ENCODE results near the gene DNAJC22. TPM values are rescaled to one million over a fixed set of nuclear protein-coding genes. Genes with fewer than 3 reads are reported as not detected.

The DNAJC22 gene
- total RNA-seq, 1 experiment from 2014 or later, result 0.24 TPM

- peaks cover 15% of the 10 kb centered on the region for H3K27me3 Mint-ChIP-seq (ENCODE audit: low read depth)
- peak overlapping the region; percentile 91 for H3K27ac Mint-ChIP-seq
- CTCF ChIA-PET, result interaction anchor here (0.5 to 4.8 kb wide), 19 partner anchors 9 to 645 kb away, joined by 3 to 77 read pairs (median 5); partner anchors contain the start of genes C1QL4, DNAJC22 and PRPH
- peaks cover 15% of the 10 kb centered on the region for H3K4me1 Mint-ChIP-seq
- POLR2A ChIA-PET, result interaction anchor here (1.0 to 2.0 kb wide), 6 partner anchors 10 to 84 kb away, joined by 3 to 19 read pairs (median 7); partner anchors contain the start of gene SPATS2
- DNase-seq (ENCODE audit: low spot score), result no peak
- TF ChIP-seq ELF4 (CRISPR knock-in tag; IDR thresholded peaks at IDR 0.05; ENCODE audit: low read depth) (no peak), TEAD1 (CRISPR knock-in tag; IDR thresholded peaks at IDR 0.05) (no peak), GABPB1 (CRISPR knock-in tag; IDR thresholded peaks at IDR 0.05) (no peak), SMAD4 (CRISPR knock-in tag; IDR thresholded peaks at IDR 0.05) (no peak), EMX1 (CRISPR knock-in tag; IDR thresholded peaks at IDR 0.05) (no peak), GTF2I (CRISPR knock-in tag; conservative IDR thresholded peaks at IDR 0.05) (peak; percentile 65; the same call in 1 of the 2 replicates)
- TF ChIP-seq, protein P1, sequence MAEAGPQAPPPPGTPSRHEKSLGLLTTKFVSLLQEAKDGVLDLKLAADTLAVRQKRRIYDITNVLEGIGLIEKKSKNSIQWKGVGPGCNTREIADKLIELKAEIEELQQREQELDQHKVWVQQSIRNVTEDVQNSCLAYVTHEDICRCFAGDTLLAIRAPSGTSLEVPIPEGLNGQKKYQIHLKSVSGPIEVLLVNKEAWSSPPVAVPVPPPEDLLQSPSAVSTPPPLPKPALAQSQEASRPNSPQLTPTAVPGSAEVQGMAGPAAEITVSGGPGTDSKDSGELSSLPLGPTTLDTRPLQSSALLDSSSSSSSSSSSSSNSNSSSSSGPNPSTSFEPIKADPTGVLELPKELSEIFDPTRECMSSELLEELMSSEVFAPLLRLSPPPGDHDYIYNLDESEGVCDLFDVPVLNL (CRISPR knock-in tag; IDR thresholded peaks at IDR 0.05; ENCODE audit: borderline replicate concordance, low read depth), result no peak
- H3K9me3 Mint-ChIP-seq, result no peaks in the 10 kb centered on the region
- no peak for ATAC-seq
- H3K4me3 Mint-ChIP-seq, result peak overlapping the region; percentile 99
- H3K36me3 Mint-ChIP-seq, result peaks cover 12% of the 10 kb centered on the region
Observed at GRCh38 chr12:49322367-49322707, 24.4 kb upstream of the DNAJC22 start.

DNA sequence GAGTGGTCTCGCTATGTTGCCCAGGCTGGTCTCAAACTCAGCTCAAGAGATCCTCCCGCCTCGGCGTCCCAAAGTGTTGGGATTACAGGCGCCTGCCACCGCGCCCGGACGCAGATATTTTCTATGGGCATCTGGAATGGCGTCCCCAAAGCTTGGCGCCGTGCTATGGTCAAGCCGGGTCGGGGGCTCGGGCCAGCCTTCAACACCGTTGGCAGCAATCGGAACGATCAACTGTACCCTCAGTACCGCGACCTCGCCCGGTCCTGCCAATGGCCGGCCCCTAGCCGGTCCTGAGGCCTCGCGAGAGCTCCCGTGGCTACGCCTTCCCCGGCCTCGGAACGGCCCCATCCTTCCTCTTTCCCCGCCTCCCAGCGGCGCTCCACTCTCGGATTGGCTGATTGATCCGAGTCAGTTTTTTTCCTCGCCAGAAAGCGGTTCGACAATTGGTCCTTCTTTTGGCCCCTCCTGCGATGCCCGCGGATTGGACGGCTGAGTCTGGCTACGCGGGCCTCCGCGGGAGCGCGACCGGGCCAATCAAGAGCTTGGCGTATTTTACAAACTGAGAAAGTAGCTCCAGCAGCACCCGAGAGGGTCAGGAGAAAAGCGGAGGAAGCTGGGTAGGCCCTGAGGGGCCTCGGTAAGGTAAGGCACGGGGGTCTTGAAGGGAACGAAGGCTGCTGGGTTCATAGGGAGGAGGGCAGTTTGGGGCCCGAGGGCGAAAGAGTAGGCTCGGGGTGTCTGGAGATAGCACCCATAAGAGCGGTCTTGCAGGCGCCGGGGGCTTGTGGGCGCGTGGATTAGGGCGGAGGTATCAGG lies 23.8 kb upstream of the DNAJC22 start, which contains the start of gene TROAP:
TROAP (plus strand) TSS at position 548 of the 816 bp plus-strand sequence. CDS start 354 bp downstream, outside the sequence.
- DNase-seq (ENCODE audit: low spot score), result peak; percentile 99
- CTCF ChIA-PET, result interaction anchor here (0.5 to 4.8 kb wide), 24 partner anchors 9 to 644 kb away, joined by 3 to 77 read pairs (median 4); partner anchors contain the start of genes C1QL4, DNAJC22, PRPH and SPATS2
- peaks cover 15% of the 10 kb centered on the region for H3K4me1 Mint-ChIP-seq
- TF ChIP-seq, protein P2, sequence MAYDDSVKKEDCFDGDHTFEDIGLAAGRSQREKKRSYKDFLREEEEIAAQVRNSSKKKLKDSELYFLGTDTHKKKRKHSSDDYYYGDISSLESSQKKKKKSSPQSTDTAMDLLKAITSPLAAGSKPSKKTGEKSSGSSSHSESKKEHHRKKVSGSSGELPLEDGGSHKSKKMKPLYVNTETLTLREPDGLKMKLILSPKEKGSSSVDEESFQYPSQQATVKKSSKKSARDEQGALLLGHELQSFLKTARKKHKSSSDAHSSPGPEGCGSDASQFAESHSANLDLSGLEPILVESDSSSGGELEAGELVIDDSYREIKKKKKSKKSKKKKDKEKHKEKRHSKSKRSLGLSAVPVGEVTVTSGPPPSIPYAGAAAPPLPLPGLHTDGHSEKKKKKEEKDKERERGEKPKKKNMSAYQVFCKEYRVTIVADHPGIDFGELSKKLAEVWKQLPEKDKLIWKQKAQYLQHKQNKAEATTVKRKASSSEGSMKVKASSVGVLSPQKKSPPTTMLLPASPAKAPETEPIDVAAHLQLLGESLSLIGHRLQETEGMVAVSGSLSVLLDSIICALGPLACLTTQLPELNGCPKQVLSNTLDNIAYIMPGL (CRISPR knock-in tag; IDR thresholded peaks at IDR 0.05), result 0 out of 2 replicates have a peak, but pooled peaks have one; percentile 12
- TF ChIP-seq ETV6 (CRISPR knock-in tag; IDR thresholded peaks at IDR 0.05) (0 out of 2 replicates have a peak, but pooled peaks have one; percentile 12), PRRX2 (CRISPR knock-in tag; IDR thresholded peaks at IDR 0.05) (no peak), GABPB1 (CRISPR knock-in tag; IDR thresholded peaks at IDR 0.05) (no peak; the same call in 1 of the 2 replicates), FOXK1 (CRISPR knock-in tag; IDR thresholded peaks at IDR 0.05) (no peak; the same call in 1 of the 2 replicates), SP1 (CRISPR knock-in tag; conservative IDR thresholded peaks at IDR 0.05) (peak; percentile 90), ZNF232 (CRISPR knock-in tag; IDR thresholded peaks at IDR 0.05) (0 out of 2 replicates have a peak, but pooled peaks have one; percentile 40), MYBL2 (CRISPR knock-in tag; IDR thresholded peaks at IDR 0.05) (peak; percentile 81), MXD4 (CRISPR knock-in tag; IDR thresholded peaks at IDR 0.05; ENCODE audit: borderline replicate concordance) (no peak), ESRRA (CRISPR knock-in tag; IDR thresholded peaks at IDR 0.05; ENCODE audit: borderline replicate concordance) (0 out of 2 replicates have a peak, but pooled peaks have one; percentile 47), MAX (CRISPR knock-in tag; IDR thresholded peaks at IDR 0.05) (0 out of 2 replicates have a peak, but pooled peaks have one; percentile 31), ZNF121 (CRISPR knock-in tag; IDR thresholded peaks at IDR 0.05) (peak; percentile 51; the same call in 1 of the 2 replicates), JAZF1 (CRISPR knock-in tag; IDR thresholded peaks at IDR 0.05) (no peak), ZNF281 (CRISPR knock-in tag; IDR thresholded peaks at IDR 0.05) (no peak), NFYB (CRISPR knock-in tag; conservative IDR thresholded peaks at IDR 0.05; ENCODE audit: low read depth) (peak; percentile 90), RELA (CRISPR knock-in tag; IDR thresholded peaks at IDR 0.05; ENCODE audit: borderline replicate concordance) (no peak), KAT7 (CRISPR knock-in tag; IDR thresholded peaks at IDR 0.05; ENCODE audit: borderline replicate concordance) (0 out of 2 replicates have a peak, but pooled peaks have one; percentile 50), JUN (CRISPR knock-in tag; IDR thresholded peaks at IDR 0.05) (peak; percentile 23; the same call in 1 of the 2 replicates), HMGA2 (CRISPR knock-in tag; IDR thresholded peaks at IDR 0.05) (no peak), RORB (CRISPR knock-in tag; IDR thresholded peaks at IDR 0.05) (no peak)
- TF ChIP-seq, protein P1 (CRISPR knock-in tag; IDR thresholded peaks at IDR 0.05; ENCODE audit: borderline replicate concordance, low read depth), result peak; percentile 94
- TF ChIP-seq, protein P3, sequence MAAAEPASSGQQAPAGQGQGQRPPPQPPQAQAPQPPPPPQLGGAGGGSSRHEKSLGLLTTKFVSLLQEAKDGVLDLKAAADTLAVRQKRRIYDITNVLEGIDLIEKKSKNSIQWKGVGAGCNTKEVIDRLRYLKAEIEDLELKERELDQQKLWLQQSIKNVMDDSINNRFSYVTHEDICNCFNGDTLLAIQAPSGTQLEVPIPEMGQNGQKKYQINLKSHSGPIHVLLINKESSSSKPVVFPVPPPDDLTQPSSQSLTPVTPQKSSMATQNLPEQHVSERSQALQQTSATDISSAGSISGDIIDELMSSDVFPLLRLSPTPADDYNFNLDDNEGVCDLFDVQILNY (CRISPR knock-in tag; IDR thresholded peaks at IDR 0.05), result no peak
- H3K27me3 Mint-ChIP-seq (ENCODE audit: low read depth), result peaks cover 15% of the 10 kb centered on the region
- ATAC-seq, result peak; percentile 99
- peak within 1 kb of the TSS; percentile 99 for H3K4me3 Mint-ChIP-seq
- POLR2A ChIA-PET, result interaction anchor here (0.9 to 2.0 kb wide), 9 partner anchors 9 to 85 kb away, joined by 3 to 19 read pairs (median 3); partner anchors contain the start of genes PRPH and SPATS2
- peaks cover 16% of the 10 kb centered on the region for H3K36me3 Mint-ChIP-seq
- peak within 1 kb of the TSS; percentile 91 for H3K27ac Mint-ChIP-seq
- H3K9me3 Mint-ChIP-seq, result no peaks in the 10 kb centered on the region

All from WTC11 (cell line).